Endodermal cell (in vitro differentiated cells): ENCODE data around the gene MSMP. TPM values are rescaled to one million over a fixed set of nuclear protein-coding genes. Genes with fewer than 3 reads are reported as not detected.

ENCODE experiments used
- DNase-seq: peaks from one replicate; pipeline ENCODE4 v3.0.0-alpha.2; 2017
- H3K27ac ChIP-seq: 2 replicates; pipeline ENCODE4 v1.5.1; 2013; ENCODE audit warnings: mild to moderate bottlenecking, low read depth, low read length, moderate library complexity
- H3K27me3 ChIP-seq: 2 replicates; pipeline ENCODE4 v1.6.1; 2013; ENCODE audit warnings: mild to moderate bottlenecking, low read length, moderate library complexity; ENCODE audit not compliant: insufficient read depth, control insufficient read depth, poor library complexity, severe bottlenecking
- H3K36me3 ChIP-seq: 2 replicates; pipeline ENCODE4 v1.7.0; 2013; ENCODE audit warnings: mild to moderate bottlenecking, low read length, moderate library complexity; ENCODE audit not compliant: control insufficient read depth, insufficient read depth
- H3K4me1 ChIP-seq: one replicate; pipeline ENCODE4 v1.7.0; 2013; ENCODE audit warnings: low read length; ENCODE audit not compliant: control insufficient read depth, insufficient read depth
- H3K4me3 ChIP-seq: 2 replicates; pipeline ENCODE4 v1.5.1; 2013; ENCODE audit warnings: mild to moderate bottlenecking, low read length, moderate library complexity
- H3K9ac ChIP-seq: 2 replicates; pipeline ENCODE4 v1.6.1; 2013; ENCODE audit warnings: mild to moderate bottlenecking, low read length, moderate library complexity; ENCODE audit not compliant: poor library complexity, severe bottlenecking; ENCODE audit errors: extremely low read depth
- H3K9me3 ChIP-seq: 2 replicates; pipeline ENCODE4 v1.6.1; 2013; ENCODE audit warnings: mild to moderate bottlenecking, low read length, moderate library complexity; ENCODE audit not compliant: control insufficient read depth
- H3K27ac Mint-ChIP-seq: 2 replicates; pipeline ENCODE4 v1.8.0; 2020; ENCODE audit warnings: mixed read lengths
- H3K27me3 Mint-ChIP-seq: 2 replicates; pipeline ENCODE4 v1.8.0; 2021; ENCODE audit warnings: mild to moderate bottlenecking, mixed read lengths; ENCODE audit not compliant: insufficient read depth
- H3K36me3 Mint-ChIP-seq: 2 replicates; pipeline ENCODE4 v1.8.0; 2020; ENCODE audit warnings: low read depth, mixed read lengths
- H3K4me1 Mint-ChIP-seq: 2 replicates; pipeline ENCODE4 v1.8.0; 2020; ENCODE audit warnings: mixed read lengths
- H3K4me3 Mint-ChIP-seq: 2 replicates; pipeline ENCODE4 v1.8.0; 2020; ENCODE audit warnings: mild to moderate bottlenecking, moderate library complexity, mixed read lengths
- H3K9me3 Mint-ChIP-seq: 2 replicates; pipeline ENCODE4 v1.8.0; 2020; ENCODE audit warnings: mild to moderate bottlenecking, mixed read lengths
- WGBS, 2 experiments: methylation state at CpG; one replicate each; pipeline versions ENCODE4 v1.1.5 to v1.1.7; 2013; ENCODE audit warnings: missing lambda C conversion rate in 2 of 2, mixed read lengths in 1 of 2; ENCODE audit not compliant: insufficient coverage in 1 of 2, insufficient read length in 1 of 2; 5-methylcytosine and 5-hydroxymethylcytosine counted together
- total RNA-seq, 2 donors: library from RNA; stranded (reverse); fragmentation: NEBNext Ultra II Directional in 1 of 2; extraction: Animal tissue kit (Norgen Biotek cat#: 25700) in 1 of 2; gene quantifications; 2 replicates in 1 of 2; 3 replicates in 1 of 2; pipeline ENCODE4 v1.2.1, GENCODE V29; 2021
- TF ChIP-seq, protein P1 (sequence below): fragments of 200-600 bp; sonication (generic); conservative IDR thresholded peaks from 2 replicates; pipeline ENCODE4 v1.5.0; 2021; ENCODE audit warnings: antibody characterized with exemption, mild to moderate bottlenecking

The MSMP gene
- total RNA-seq, 2 donors from 2014 or later, result 0.66 TPM; not detected in 1

- DNase-seq, result no peak
- no peaks in the 10 kb centered on the region for H3K27me3 ChIP-seq
- no peaks in the 10 kb centered on the region for H3K27me3 Mint-ChIP-seq
- 91 to 92% methylated on average over 3 of the region's 3 CpGs for WGBS, 2 experiments
- no peak overlapping the region for H3K4me3 Mint-ChIP-seq
- no peaks in the 10 kb centered on the region for H3K9me3 ChIP-seq
- no peaks in the 10 kb centered on the region for H3K9me3 Mint-ChIP-seq
- no peaks in the 10 kb centered on the region for H3K36me3 ChIP-seq
- H3K27ac ChIP-seq, result no peak overlapping the region
- peaks cover 14% of the 10 kb centered on the region for H3K4me1 Mint-ChIP-seq
- no peak overlapping the region for H3K9ac ChIP-seq
- no peaks in the 10 kb centered on the region for H3K4me1 ChIP-seq
- H3K4me3 ChIP-seq, result no peak overlapping the region
- TF ChIP-seq, protein P1, sequence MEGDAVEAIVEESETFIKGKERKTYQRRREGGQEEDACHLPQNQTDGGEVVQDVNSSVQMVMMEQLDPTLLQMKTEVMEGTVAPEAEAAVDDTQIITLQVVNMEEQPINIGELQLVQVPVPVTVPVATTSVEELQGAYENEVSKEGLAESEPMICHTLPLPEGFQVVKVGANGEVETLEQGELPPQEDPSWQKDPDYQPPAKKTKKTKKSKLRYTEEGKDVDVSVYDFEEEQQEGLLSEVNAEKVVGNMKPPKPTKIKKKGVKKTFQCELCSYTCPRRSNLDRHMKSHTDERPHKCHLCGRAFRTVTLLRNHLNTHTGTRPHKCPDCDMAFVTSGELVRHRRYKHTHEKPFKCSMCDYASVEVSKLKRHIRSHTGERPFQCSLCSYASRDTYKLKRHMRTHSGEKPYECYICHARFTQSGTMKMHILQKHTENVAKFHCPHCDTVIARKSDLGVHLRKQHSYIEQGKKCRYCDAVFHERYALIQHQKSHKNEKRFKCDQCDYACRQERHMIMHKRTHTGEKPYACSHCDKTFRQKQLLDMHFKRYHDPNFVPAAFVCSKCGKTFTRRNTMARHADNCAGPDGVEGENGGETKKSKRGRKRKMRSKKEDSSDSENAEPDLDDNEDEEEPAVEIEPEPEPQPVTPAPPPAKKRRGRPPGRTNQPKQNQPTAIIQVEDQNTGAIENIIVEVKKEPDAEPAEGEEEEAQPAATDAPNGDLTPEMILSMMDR, result no peak
- no peaks in the 10 kb centered on the region for H3K36me3 Mint-ChIP-seq
- H3K27ac Mint-ChIP-seq, result no peak overlapping the region
These were observed 17.9 kb upstream of the MSMP start for GRCh38 chr9:35771943-35772342.

DNA sequence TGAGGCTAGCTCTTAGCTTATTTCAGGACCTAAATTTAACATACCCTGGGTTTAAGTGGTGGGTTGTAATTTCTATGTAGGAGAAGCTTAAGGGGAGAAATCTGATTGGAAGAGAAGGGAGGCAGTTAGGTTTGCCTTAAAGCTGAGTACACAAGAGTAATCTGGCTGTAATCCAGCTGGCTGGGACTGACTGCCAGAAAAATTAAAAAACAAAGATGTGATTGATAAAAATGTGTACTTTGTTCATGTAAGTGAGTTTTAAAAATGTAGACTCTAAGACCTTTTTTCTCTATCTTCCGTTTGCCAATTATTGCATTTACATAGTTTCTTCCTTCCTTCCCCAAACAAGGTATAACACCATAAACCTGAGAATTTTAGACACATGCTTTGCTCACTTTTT lies 17.5 kb upstream of the MSMP start:
- H3K36me3 ChIP-seq, result no peaks in the 10 kb centered on the region
- no peaks in the 10 kb centered on the region for H3K9me3 Mint-ChIP-seq
- no peak for DNase-seq
- no peak overlapping the region for H3K9ac ChIP-seq
- no peak overlapping the region for H3K27ac Mint-ChIP-seq
- peaks cover 14% of the 10 kb centered on the region for H3K4me1 Mint-ChIP-seq
- H3K27me3 ChIP-seq, result no peaks in the 10 kb centered on the region
- no peaks in the 10 kb centered on the region for H3K36me3 Mint-ChIP-seq
- WGBS, 2 experiments, result 82% methylated on average over 1 of the region's 1 CpG; no CpG with 5 or more reads in 1 of the 2 experiments
- TF ChIP-seq, protein P1, result no peak
- H3K27ac ChIP-seq, result no peak overlapping the region
- no peaks in the 10 kb centered on the region for H3K27me3 Mint-ChIP-seq
- H3K4me3 Mint-ChIP-seq, result no peak overlapping the region
- no peaks in the 10 kb centered on the region for H3K4me1 ChIP-seq
- no peaks in the 10 kb centered on the region for H3K9me3 ChIP-seq
- H3K4me3 ChIP-seq, result no peak overlapping the region

GRCh38 chr9:35771075-35771433 lies 17.0 kb upstream of the MSMP start:
- H3K27ac ChIP-seq, result no peak overlapping the region
- Mint-ChIP-seq H3K4me1 (peaks cover 12% of the 10 kb centered on the region), H3K36me3 (no peaks in the 10 kb centered on the region), H3K9me3 (no peaks in the 10 kb centered on the region), H3K4me3 (no peak overlapping the region), H3K27me3 (no peaks in the 10 kb centered on the region), H3K27ac (no peak overlapping the region)
- H3K4me1 ChIP-seq, result no peaks in the 10 kb centered on the region
- H3K9me3 ChIP-seq, result no peaks in the 10 kb centered on the region
- H3K9ac ChIP-seq, result no peak overlapping the region
- no peaks in the 10 kb centered on the region for H3K27me3 ChIP-seq
- no peak overlapping the region for H3K4me3 ChIP-seq
- no peaks in the 10 kb centered on the region for H3K36me3 ChIP-seq
- DNase-seq, result no peak
- 95 to 100% methylated on average over 1 to 3 of the region's 4 CpGs for WGBS, 2 experiments
- TF ChIP-seq, protein P1, result no peak
